ENCODE results near the gene PDXK.

GRCh38 chr21:43696214-43696613 lies 22.7 kb upstream of the PDXK start:
- TF ChIP-seq EZH2phosphoT487 (IDR thresholded peaks at IDR 0.05; ENCODE audit: insufficient read depth, low read depth) (no peak), EZH2 (IDR thresholded peaks at IDR 0.05; ENCODE audit: insufficient read depth, poor library complexity, severe bottlenecking) (no peak)

Data from GM23248 (cell line).